IgD-negative memory B cell (primary cell): ENCODE measurements around the gene HOGA1. TPM values are rescaled to one million over a fixed set of nuclear protein-coding genes. Genes with fewer than 3 reads are reported as not detected.
"Not testable (repeated sequence)": the region's sequence is repeated elsewhere in the genome, so short reads cannot be mapped to it uniquely, and the experiment has no call there.

Experiments
- H3K27ac Mint-ChIP-seq, 3 donors: one replicate each; pipeline ENCODE4 v1.8.0; 2020 to 2022; ENCODE audit warnings: mild to moderate bottlenecking in 3 of 3, mixed read lengths in 3 of 3, moderate library complexity in 1 of 3
- H3K27me3 Mint-ChIP-seq: one replicate; pipeline ENCODE4 v1.8.0; 2021; ENCODE audit warnings: mixed read lengths
- H3K36me3 Mint-ChIP-seq: one replicate; pipeline ENCODE4 v1.8.0; 2020; ENCODE audit warnings: mild to moderate bottlenecking, mixed read lengths
- H3K4me1 Mint-ChIP-seq, 3 donors: one replicate each; pipeline ENCODE4 v1.8.0; 2020 to 2022; ENCODE audit warnings: mixed read lengths in 3 of 3, mild to moderate bottlenecking in 1 of 3
- H3K4me3 Mint-ChIP-seq, 4 donors: one replicate each; pipeline ENCODE4 v1.8.0; 2020 to 2022; ENCODE audit warnings: mild to moderate bottlenecking in 4 of 4, mixed read lengths in 4 of 4, moderate library complexity in 3 of 4
- H3K9me3 Mint-ChIP-seq, 3 donors: one replicate each; pipeline ENCODE4 v1.8.0; 2020 to 2021; ENCODE audit warnings: mixed read lengths in 3 of 3, mild to moderate bottlenecking in 1 of 3
- polyA plus RNA-seq: library from polyadenylated mRNA; unstranded; fragments of 300-500 nt; fragmentation: Illumina TruSeq; gene quantifications from one replicate; pipeline ENCODE4 v1.2.3, GENCODE V29; 2021

Gene HOGA1
- polyA plus RNA-seq, 1 donor from 2014 or later: not detected

DNA sequence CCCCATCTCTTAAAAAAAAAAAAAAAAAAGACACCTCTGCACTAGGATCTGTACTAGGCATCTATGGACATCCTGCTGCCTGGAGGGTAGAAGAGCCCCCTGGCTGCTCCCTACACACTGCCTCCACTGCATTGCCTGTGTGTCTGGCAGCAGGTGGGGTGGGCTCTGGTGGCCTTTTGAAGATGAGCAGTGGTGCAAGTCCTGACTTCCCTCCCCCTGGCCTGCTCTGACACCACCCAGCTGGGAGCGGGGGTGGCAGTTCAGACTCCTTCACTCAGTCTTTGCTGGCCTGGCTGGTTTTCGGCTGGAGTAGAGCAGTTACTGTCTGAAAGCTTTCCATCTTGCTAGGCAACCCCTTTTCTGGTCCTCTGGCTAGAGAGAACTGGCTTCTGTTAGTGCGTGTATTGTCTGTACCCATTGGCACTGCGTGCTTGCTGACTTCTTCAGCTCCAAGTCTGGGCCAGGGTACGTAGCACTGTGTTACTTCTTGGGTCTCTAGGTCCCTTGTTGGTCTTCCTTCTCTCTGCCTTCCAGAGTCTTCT lies 23.0 kb downstream of the HOGA1 start:
- H3K27ac Mint-ChIP-seq: no peak overlapping the region
- peaks cover 5% of the 10 kb centered on the region for H3K36me3 Mint-ChIP-seq
- no peak overlapping the region for H3K4me3 Mint-ChIP-seq
- no peaks in the 10 kb centered on the region for H3K4me1 Mint-ChIP-seq
- no peaks in the 10 kb centered on the region for H3K9me3 Mint-ChIP-seq
- H3K27me3 Mint-ChIP-seq: peaks cover 4% of the 10 kb centered on the region

DNA sequence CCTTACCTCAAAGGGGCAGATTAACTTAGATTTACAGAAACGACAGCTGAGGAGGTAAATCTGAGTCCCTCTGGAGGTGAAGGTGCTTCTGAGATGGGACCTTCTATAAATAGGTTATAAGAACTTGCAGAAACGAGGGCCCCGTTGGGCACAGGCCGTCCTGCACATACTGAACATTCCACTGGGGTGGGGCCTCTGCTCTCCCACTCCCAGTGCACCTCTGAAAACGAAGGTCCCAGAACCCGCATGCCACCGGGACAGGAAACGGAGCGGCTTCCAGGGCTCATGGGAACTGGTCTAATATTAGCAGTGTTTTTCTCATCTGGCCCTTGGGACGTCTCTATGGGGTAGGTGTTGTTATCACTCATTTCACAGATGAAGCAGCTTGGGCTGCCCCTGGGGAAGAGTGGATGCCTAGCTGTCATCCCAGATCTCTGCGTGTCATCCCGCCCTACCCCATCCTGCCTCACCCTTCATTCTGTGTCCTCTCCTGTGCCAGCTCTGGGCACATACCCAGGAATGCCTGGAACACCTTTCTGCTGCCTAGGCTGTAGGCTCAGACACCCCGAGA lies 24.9 kb downstream of the HOGA1 start:
- Mint-ChIP-seq H3K36me3 (peaks cover 7% of the 10 kb centered on the region), H3K27ac (peak overlapping the region in 1 of 3 donors; percentile 89), H3K4me3 (no peak overlapping the region), H3K4me1 (no peaks in the 10 kb centered on the region), H3K27me3 (peaks cover 4% of the 10 kb centered on the region), H3K9me3 (no peaks in the 10 kb centered on the region)

DNA sequence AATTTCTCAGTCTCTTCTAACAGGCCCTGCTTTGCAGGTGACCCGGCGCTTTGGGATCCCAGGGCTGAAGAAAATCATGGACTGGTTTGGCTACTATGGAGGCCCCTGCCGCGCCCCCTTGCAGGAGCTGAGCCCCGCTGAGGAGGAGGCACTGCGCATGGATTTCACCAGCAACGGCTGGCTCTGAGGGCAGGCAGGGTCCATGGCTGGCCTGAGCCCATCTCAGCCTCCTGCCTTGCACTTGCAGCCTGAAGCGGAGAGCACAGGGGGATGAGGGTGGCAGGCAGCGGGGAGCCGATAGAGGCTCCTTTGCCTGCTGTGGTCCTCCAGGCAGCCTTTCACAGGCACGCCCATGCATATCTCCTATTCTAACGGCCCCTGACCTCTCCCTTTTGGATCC lies 27.3 kb downstream of the HOGA1 start:
- Mint-ChIP-seq H3K4me1 (no peaks in the 10 kb centered on the region), H3K27ac (no peak overlapping the region), H3K9me3 (no peaks in the 10 kb centered on the region), H3K36me3 (peaks cover 5% of the 10 kb centered on the region), H3K27me3 (no peaks in the 10 kb centered on the region), H3K4me3 (no peak overlapping the region)

DNA sequence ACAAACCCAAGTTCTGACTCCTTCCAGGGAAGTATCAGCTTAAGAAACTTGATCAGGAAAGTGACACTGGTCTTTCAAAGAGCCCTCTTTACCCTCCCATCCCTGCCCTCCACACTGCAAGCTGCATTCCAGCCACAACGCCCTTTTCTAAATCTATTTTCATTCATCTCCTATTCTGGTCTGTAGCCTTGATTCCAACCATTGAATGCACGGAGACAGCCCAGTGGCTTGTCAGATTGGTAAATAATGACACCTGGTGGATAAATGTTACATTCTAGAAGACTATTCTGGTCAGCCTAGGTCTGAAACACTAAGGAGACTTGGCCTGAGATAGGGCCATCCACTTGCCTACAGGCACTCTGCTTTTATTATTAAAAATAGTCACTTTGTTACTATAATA lies 28.2 kb downstream of the HOGA1 start:
- Mint-ChIP-seq H3K27me3 (no peaks in the 10 kb centered on the region), H3K4me3 (no peak overlapping the region), H3K9me3 (no peaks in the 10 kb centered on the region), H3K4me1 (no peaks in the 10 kb centered on the region), H3K36me3 (peaks cover 5% of the 10 kb centered on the region), H3K27ac (no peak overlapping the region)

DNA sequence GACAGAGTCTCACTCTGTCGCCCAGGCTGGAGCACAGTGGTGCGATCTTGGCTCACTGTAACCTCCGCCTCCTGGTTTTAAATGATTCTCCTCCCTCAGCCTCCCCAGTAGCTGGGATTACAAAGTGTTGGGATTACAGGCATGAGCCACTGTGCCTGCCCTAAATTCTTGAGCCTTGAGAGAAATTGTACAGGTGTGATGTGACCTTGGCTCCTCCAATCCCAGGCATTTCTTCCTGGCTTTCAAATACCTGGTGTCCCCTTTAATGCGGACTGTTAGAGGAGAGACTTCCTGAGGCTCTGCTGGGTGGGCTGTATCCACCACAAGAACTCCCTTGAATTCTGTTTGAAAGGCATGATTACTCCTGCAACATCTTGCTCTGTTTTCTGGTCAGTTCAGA lies 34.1 kb downstream of the HOGA1 start:
- H3K36me3 Mint-ChIP-seq: peaks cover 5% of the 10 kb centered on the region

DNA sequence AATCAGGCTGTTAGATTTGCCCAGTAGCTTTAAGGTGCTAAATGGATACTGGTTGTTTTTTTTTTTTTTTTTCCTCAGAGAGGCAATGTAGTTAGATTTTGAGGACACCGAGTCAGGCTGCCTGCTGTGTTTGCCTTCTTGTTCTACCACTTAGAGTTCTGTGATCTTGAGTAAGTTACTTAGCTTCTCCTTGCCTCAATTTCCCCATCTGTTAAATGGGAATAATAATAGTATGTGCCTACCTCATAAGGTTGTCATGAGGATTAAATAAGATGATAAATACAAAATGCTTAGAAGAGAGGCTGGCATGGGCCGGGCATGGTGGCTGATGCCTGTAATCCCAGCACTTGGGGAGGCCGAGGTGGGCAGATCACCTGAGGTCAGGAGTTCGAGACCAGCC lies 34.5 kb downstream of the HOGA1 start:
- Mint-ChIP-seq H3K9me3 (no peaks in the 10 kb centered on the region), H3K27me3 (no peaks in the 10 kb centered on the region), H3K27ac (peak overlapping the region in 1 of 3 donors; percentile 27), H3K4me1 (no peaks in the 10 kb centered on the region), H3K4me3 (no peak overlapping the region), H3K36me3 (peaks cover 5% of the 10 kb centered on the region)

More for the DNA sequence above, 34.1 kb downstream of the HOGA1 start:
- no peak overlapping the region for H3K4me3 Mint-ChIP-seq
- H3K4me1 Mint-ChIP-seq: no peaks in the 10 kb centered on the region
- no peak overlapping the region for H3K27ac Mint-ChIP-seq
- no peaks in the 10 kb centered on the region for H3K9me3 Mint-ChIP-seq
- H3K27me3 Mint-ChIP-seq: no peaks in the 10 kb centered on the region

DNA sequence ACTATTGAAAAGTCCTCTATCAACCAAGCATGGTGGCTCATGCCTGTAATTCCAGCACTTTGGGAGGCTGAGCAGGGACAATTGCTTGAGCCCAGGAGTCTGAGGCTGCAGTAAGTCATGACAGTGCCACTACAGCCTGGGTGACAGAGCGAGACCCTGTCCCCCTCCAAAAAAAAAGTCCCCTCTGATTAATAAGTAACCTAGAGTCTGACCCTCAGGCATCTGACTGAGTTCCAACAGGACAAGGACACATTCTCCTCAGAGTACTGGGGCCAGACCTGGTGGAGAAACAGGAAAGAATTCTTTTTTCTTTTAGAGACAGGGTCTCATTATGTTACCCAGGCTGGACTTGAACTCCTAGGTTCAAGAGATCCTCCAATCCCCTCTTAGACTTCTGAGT lies 39.1 kb downstream of the HOGA1 start:
- Mint-ChIP-seq H3K27me3 (no peaks in the 10 kb centered on the region), H3K9me3 (no peaks in the 10 kb centered on the region), H3K4me3 (no peak overlapping the region), H3K36me3 (no peaks in the 10 kb centered on the region), H3K4me1 (peaks cover 0 to 4% (median 0%) of the 10 kb centered on the region in 3 donors), H3K27ac (no peak overlapping the region)

DNA sequence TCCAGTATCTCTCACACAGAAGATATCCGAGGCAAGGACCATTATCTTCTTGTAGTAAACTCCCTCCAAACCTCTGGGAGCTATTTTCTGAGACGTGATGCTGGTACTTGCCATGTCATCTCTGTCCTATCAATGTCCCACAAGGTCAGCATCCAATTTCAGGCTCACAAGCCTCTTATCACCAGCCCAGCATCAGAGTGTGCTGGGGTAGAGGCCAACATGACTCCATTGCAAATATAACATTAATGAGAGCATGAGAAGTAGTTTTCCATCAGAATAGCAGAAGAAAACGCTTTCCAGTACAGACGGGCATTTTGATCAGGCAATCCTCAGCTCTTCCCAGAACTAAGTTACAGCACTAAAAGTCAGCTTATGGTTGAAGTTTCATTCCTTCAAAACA lies 43.5 kb downstream of the HOGA1 start:
- H3K9me3 Mint-ChIP-seq: no peaks in the 10 kb centered on the region
- peak overlapping the region in 1 of 3 donors; percentile 18 for H3K27ac Mint-ChIP-seq
- H3K4me1 Mint-ChIP-seq: peaks cover 1 to 4% (median 2%) of the 10 kb centered on the region in 3 donors
- H3K36me3 Mint-ChIP-seq: no peaks in the 10 kb centered on the region
- peak overlapping the region in 1 of 4 donors; percentile 66 for H3K4me3 Mint-ChIP-seq
- H3K27me3 Mint-ChIP-seq: no peaks in the 10 kb centered on the region

DNA sequence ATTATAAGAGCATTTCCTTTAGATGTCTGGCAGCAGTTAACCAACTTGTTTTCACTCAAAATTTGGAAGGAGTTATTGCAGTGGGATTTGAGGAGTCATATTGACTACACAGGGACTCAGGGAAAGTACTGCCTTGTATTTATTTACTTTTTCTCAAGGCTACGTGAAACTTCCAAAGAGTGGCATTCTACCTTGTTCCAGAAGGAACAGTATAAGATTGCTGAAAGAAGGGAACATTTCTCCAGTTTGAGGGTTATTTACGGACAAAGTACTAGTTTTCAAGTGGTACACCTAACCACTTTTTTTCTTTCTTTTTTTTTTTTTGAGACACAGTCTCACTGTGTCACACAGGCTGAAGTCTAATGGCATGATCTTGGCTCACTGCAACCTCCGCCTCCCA lies 44.0 kb downstream of the HOGA1 start:
- no peaks in the 10 kb centered on the region for H3K27me3 Mint-ChIP-seq
- peak overlapping the region in 1 of 4 donors; percentile 66 for H3K4me3 Mint-ChIP-seq
- no peaks in the 10 kb centered on the region for H3K9me3 Mint-ChIP-seq
- H3K4me1 Mint-ChIP-seq: peaks cover 2 to 6% (median 4%) of the 10 kb centered on the region in 3 donors
- no peaks in the 10 kb centered on the region for H3K36me3 Mint-ChIP-seq
- peak overlapping the region in 1 of 3 donors; percentile 18 for H3K27ac Mint-ChIP-seq

DNA sequence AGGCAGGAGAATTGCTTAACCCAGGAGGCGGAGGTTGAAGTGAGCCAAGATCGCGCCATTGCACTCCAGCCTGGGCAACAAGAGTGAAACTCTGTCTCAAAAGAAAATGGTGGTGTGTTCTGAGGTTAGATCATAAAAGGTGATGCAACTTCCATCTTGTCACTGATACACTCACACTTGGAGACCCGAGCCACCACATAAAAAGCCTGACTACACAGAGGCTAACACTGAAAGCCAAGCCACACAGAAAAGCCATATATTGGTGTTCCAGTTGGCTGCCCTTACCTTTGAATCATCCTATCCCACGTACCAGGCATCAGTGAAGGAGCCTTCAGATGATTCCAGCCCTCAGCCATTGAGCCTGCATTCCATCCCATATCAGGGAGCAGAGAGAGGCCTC lies 45.1 kb downstream of the HOGA1 start:
- Mint-ChIP-seq H3K9me3 (peaks cover 0 to 2% (median 0%) of the 10 kb centered on the region in 3 donors), H3K27me3 (peaks cover 1% of the 10 kb centered on the region), H3K36me3 (no peaks in the 10 kb centered on the region), H3K4me1 (peaks cover 7 to 11% (median 9%) of the 10 kb centered on the region in 3 donors), H3K27ac (no peak overlapping the region), H3K4me3 (no peak overlapping the region)

DNA sequence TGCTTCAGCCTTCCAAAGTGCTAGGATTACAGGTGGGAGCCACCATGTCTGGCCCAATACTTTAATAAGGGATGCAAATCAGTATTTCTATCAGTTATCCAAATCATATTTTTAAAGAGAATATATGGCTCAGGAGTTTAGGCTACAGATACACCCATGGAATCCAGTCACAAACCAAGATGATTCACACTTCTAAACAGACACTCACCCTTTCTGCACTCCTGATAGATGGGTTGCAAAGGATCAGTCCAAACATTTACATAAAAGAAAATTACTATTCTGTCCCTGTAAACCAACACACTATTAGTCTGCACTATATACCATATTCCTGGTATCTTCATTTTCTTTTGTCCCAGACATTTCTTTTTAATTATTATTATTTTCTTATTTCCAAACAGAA lies 46.9 kb downstream of the HOGA1 start:
- peaks cover 0 to 2% (median 0%) of the 10 kb centered on the region in 3 donors for H3K9me3 Mint-ChIP-seq
- peak overlapping the region in 1 of 4 donors; percentile 65 for H3K4me3 Mint-ChIP-seq
- no peak overlapping the region for H3K27ac Mint-ChIP-seq
- H3K27me3 Mint-ChIP-seq: peaks cover 1% of the 10 kb centered on the region
- H3K4me1 Mint-ChIP-seq: peaks cover 7 to 11% (median 9%) of the 10 kb centered on the region in 3 donors
- H3K36me3 Mint-ChIP-seq: no peaks in the 10 kb centered on the region

DNA sequence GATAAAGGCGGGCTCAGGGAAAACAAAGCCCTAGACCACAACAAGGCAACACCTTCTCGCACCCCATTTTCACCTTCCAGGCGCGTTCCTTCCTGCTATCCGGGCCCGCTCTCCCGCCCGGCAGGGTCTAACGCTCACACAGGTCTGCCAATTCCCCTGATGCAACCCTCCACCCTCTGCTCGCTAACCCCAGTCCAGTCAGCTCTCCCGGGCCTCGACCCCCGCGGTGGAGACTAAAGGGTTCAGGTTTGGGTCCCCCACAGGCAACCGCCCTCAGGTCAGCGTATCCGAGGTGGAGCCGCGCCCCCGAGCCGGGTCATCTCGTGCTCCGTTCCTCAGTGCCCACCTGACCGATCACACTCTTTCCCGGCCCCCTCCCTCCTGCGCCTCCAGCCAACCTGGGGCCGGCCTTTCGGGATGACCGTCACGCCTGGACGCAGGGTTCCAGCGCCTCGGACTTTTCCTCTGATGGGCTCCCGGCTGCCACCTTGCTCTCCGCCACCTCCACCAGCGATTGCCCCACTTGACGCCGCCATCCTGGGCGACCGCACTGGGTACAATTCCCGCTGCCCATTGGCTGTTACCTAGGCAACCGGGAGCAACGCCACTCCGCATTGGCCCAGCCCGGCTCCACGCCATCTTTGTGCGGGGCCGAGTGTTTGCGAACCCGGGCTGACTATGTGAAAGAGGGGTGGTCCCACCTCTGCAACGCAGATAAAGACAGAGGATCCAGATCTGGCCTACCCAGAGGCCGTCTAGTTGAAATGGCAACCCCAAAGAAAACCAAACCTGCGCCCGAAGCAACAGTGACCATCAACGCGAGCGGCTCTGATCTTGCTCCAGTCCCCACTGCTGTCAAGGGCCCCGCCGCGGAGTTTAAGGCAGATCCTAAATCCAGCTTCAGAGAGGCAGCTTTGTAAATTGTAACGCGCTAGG lies 49.0 kb downstream of the HOGA1 start, which contains the start of gene MORN4:
TSS of gene MORN4 (minus strand) at position 552 of the 936 bp plus-strand sequence. CDS start 13,847 bp downstream, outside the sequence.
- peaks cover 1% of the 10 kb centered on the region for H3K27me3 Mint-ChIP-seq
- peaks cover 0 to 2% (median 0%) of the 10 kb centered on the region in 3 donors for H3K9me3 Mint-ChIP-seq
- H3K4me3 Mint-ChIP-seq: peak within 1 kb of the TSS; percentile 93 to 100 (median 98)
- peak within 1 kb of the TSS; percentile 83 to 91 (median 90) for H3K27ac Mint-ChIP-seq
- H3K4me1 Mint-ChIP-seq: peaks cover 7 to 9% (median 7%) of the 10 kb centered on the region in 3 donors
- H3K36me3 Mint-ChIP-seq: peaks cover under 1% of the 10 kb centered on the region

DNA sequence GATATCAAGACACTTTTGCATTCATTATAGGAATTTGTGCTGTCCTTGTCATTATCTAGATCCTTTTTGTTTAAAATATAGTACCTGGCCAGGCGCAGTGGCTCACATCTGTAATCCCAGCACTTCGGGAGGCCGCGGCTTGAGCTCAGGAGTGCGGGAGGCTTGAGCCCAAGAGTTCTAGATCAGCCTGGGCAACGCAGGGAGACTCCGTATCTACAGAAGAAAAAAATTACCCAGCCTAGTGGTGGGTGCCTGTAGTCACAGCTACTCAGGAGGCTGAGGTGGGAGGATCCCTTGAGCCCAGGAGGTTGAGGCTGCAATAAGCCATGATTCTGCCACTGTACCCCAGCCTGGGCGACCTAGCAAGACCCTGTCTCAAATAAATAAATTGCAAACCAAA lies 49.7 kb downstream of the HOGA1 start:
- Mint-ChIP-seq H3K4me1 (peaks cover 6 to 9% (median 7%) of the 10 kb centered on the region in 3 donors), H3K4me3 (peak overlapping the region; percentile 93 to 100 (median 98)), H3K36me3 (peaks cover 2% of the 10 kb centered on the region), H3K27ac (peak overlapping the region in 1 of 3 donors; percentile 83), H3K27me3 (peaks cover 1% of the 10 kb centered on the region), H3K9me3 (peaks cover 0 to 2% (median 0%) of the 10 kb centered on the region in 3 donors)

DNA sequence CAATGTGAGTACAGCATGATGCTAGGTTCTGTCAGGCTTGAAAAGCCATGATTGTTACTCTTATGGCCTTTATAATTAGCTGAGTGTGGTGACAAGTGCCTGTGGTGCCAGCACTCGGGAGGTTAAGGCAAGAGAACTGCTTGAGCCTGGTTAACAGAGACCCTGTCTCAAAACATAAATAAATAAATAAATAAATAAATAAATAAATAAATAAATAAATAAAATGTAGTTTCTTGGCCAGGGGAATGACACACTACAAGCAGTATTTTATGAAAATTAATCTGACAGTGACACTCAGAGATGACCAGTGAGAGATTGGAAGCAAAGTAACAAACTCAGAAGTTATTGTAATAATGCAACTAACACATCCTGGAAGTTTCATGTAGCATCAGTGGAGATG lies 51.4 kb downstream of the HOGA1 start:
- peaks cover 6 to 13% (median 12%) of the 10 kb centered on the region in 3 donors for H3K4me1 Mint-ChIP-seq
- no peak overlapping the region for H3K4me3 Mint-ChIP-seq

DNA sequence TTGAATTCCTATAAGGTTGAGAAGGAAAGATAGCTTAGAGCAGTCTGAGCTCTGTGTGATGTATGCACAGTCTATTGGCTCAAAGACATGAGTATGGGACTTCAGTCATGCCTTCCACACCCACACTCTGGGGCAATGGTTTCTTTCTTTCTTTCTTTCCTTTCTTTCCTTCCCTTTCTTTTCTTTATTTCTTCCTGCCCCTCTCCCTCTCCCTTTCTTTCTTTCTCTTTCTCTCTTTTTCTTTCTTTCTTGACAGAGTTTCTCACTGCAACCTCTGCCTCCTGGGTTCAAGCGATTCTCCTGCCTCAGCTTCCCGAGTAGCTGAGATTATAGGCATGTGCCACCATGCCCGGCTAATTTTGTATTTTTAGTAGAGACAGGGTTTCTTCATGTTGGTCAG lies 54.9 kb downstream of the HOGA1 start:
- H3K27ac Mint-ChIP-seq, H3K36me3 Mint-ChIP-seq, H3K4me3 Mint-ChIP-seq, H3K9me3 Mint-ChIP-seq, H3K27me3 Mint-ChIP-seq: not testable (repeated sequence)
- H3K4me1 Mint-ChIP-seq: peaks cover 6 to 20% (median 18%) of the 10 kb centered on the region in 3 donors

More for the DNA sequence above, 51.4 kb downstream of the HOGA1 start:
- Mint-ChIP-seq H3K36me3 (peaks cover 4% of the 10 kb centered on the region), H3K27ac (no peak overlapping the region), H3K9me3 (peaks cover 0 to 2% (median 0%) of the 10 kb centered on the region in 3 donors), H3K27me3 (peaks cover 1% of the 10 kb centered on the region)
